GM21619 (cell line): ENCODE results near the gene ADAMTS16.
A peak's percentile ranks its signal among the peaks of the same experiment; 100 is the strongest.

Source experiments
- ATAC-seq: cut with Tn5 transposase; IDR thresholded peaks from one replicate; pipeline ENCODE4 v1.9.1; 2021; ENCODE audit not compliant: unreplicated experiment

Gene ADAMTS16

DNA sequence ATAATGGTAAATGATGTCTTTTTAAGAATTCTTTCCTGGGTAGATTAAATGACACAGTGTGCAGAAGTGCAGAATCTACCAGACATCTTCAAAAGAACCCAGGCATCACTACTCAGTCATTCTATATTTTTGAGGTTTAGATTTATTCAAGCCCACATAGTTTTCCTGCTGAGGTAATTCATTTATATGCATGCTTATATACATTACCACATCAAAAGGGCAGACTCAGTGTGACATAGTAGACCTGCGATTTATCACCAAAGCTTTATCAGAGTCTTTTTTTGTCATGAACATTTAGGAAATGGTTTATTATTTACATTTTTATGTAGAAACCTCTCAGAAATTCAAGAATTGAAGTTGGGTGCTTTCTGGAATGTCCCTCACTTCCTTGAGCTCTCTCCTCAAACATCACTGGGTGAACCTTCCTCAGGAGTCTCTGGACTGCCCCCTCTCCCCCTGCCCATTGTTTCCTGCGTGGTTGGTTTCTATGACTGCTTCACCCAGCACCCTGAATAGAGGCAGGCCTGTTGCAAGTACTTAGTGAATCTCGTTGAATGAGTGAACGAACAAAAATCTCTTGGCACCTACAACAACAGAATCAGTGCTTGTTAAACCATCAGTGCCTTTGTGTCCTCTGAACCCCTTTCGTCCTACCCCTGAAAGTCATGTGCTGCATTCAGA, 42.5 kb downstream of the ADAMTS16 start:
- no peak for ATAC-seq

GRCh38 chr5:5183189-5183699, 43.1 kb downstream of the ADAMTS16 start:
- ATAC-seq, result no peak

DNA sequence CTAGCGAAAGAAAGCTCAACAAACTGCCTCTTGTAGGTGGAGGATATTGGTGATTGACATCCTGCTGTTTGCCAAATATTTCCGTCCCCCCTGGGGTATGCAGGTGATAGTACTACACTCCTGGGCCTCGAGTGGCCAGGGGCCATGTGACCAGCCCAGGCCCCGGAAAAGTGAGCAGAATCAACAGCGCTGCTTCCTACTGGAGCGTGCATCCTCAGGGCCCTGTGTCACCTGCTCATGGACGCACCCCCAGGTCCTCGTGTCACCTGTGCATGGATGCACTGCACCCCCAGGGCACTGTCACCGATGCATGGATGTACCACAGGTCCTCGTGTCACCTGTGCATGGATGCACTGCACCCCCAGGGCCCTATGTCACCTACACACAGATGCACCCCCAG, 43.8 kb downstream of the ADAMTS16 start:
- no peak for ATAC-seq

GRCh38 chr5:5188376-5189050, 48.4 kb downstream of the ADAMTS16 start:
- ATAC-seq, result no peak

DNA sequence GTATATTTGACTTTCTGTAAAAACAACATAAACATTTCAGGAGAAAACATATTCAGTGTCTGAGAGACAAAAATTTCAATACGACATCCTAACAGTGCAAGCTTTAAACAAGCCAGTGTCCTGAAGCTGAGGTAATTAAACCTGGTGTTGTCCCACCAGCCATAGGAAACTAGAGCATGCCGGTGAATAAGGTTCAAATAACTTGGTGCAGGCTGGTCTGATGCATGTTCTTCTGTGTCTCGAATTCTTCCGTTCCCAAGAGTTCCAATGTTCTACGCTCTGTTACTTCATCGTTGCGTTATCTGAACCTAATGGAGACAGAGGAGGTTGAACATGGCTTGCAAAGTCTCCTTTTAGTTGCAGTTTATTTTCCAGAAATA, 48.9 kb downstream of the ADAMTS16 start:
- ATAC-seq, result no peak

GRCh38 chr5:5191906-5192305, 51.8 kb downstream of the ADAMTS16 start:
- ATAC-seq, result no peak

DNA sequence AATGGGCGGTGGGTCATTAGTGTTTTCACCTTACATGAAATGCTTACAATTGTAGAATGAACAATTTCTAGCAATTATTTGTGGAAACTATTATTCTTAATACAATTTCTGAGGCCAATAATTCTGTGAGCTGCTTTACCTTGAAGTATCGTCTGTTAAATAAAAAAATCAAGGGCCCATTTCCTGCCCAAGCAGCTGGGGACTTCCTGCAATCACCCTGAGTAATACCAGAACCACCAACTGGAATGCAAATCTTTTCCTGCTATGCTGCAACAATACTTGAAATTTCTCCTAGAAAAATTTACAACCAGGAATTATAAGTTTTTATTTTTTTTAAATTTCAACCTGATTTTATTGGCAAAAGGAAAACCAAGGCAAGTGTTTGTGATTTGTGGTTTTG, 52.6 kb downstream of the ADAMTS16 start:
- no peak for ATAC-seq

- no peak for ATAC-seq
These were observed 55.2 kb downstream of the ADAMTS16 start for GRCh38 chr5:5195128-5195918.

- ATAC-seq, result no peak
These were observed 58.0 kb downstream of the ADAMTS16 start for GRCh38 chr5:5198135-5198534.

- no peak for ATAC-seq
These were observed 58.7 kb downstream of the ADAMTS16 start for GRCh38 chr5:5198815-5199214.

GRCh38 chr5:5199495-5199894, 59.4 kb downstream of the ADAMTS16 start:
- ATAC-seq, result no peak

DNA sequence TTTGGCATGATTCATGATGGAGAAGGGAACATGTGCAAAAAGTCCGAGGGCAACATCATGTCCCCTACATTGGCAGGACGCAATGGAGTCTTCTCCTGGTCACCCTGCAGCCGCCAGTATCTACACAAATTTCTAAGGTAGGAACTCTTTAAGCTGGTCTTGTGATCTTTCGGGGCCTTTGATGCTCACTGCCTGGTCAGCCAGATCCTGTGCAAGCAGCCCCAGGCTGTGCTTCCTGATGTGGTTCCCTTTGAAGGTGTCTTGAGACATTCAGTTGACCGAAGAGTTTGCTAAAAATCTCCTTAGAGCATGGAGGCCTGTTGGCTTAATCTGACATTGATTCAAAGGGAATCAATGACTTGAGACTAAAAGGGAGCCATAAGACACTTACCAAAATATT, 60.0 kb downstream of the ADAMTS16 start:
- no peak for ATAC-seq

GRCh38 chr5:5202321-5202720, 62.2 kb downstream of the ADAMTS16 start:
- no peak for ATAC-seq

DNA sequence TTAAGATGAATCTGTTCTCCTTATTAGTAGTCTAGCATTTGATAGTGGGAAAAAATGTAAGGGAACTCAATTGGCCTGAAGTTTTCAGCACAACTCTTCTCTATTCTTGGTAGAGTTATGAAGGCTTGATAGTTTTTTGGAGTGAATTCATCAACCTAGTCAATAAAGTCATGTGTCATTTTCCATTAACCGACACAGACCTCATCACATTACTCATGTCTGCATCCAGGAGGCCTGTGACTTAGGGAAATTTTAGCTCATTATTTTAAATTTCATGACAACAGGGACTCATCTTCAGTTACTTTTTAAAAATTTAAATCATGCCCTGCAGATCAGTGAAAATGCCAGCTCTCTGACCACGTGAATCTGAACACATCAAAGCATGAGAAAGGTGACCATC, 63.3 kb downstream of the ADAMTS16 start:
- ATAC-seq, result no peak

DNA sequence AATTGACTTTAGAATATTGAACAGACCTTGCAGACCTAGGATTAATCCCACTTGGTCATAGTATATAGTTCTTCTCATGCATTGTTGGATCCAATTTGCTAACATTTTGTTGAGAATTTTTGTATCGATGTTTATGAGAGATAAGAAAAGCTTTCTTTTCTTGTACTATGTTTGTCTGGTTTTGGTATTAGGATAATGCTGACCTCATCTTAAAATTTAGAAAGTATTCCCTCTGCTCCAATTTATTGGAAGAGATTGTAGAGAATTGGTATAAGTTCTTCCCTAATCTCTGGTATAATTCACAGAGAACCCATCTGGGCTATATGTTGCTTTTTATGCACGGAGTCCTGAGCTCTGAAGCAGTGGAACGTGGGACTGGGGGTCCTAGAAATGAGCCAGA, 67.7 kb downstream of the ADAMTS16 start:
- no peak for ATAC-seq

- no peak for ATAC-seq
These were observed 69.0 kb downstream of the ADAMTS16 start for GRCh38 chr5:5209089-5209488.

DNA sequence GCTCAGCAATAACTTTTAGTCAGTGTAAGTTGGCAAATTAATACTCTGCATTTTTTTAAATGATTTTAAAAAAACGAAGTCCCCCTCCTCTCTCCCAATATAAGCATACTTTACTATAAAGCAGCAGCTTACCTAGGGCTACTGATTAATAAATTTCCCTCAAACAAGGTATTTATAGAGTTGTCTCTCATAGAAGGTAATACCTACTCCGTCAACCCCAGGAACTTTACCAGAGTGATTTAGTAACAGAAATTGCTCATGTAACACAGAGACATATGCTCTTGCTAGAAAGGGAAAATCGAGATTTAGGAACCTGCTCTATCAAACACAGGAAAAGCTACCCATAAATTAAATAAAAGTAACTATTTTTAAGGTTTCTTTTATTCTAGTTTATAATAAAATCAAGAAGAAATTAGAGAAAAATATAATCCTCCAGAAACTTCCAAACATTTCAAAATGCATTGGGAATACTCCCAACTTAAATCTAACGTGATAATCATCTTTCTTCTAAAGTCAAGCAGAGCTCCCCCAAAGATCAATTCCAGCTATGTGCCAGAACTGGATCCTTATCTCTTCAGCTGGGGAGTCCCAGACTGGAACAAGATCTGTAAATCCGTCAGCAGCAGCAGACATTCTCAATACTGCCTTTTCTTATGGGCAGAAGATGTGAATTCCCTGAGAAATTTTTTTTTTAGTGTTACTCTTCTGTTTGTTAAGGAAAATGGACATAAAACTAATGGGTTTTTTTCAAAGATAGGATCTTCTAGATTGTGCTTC, 69.6 kb downstream of the ADAMTS16 start:
- ATAC-seq, result no peak

- ATAC-seq, result peak; percentile 50
These were observed 77.2 kb downstream of the ADAMTS16 start for GRCh38 chr5:5217371-5217770.

- ATAC-seq, result no peak
These were observed 78.3 kb downstream of the ADAMTS16 start for GRCh38 chr5:5218396-5218795.

- ATAC-seq, result no peak
These were observed 79.4 kb downstream of the ADAMTS16 start for GRCh38 chr5:5219541-5219940.
